HS-27A (cell line): ENCODE data around the gene TTBK1.
"Not testable (repeated sequence)": the region's sequence is repeated elsewhere in the genome, so short reads cannot be mapped to it uniquely, and the experiment has no call there.

Experiments used
- DNase-seq: peaks from one replicate; pipeline ENCODE4 v3.0.0-alpha.2; 2012; ENCODE audit warnings: low read depth, missing footprints

The TTBK1 gene

DNA sequence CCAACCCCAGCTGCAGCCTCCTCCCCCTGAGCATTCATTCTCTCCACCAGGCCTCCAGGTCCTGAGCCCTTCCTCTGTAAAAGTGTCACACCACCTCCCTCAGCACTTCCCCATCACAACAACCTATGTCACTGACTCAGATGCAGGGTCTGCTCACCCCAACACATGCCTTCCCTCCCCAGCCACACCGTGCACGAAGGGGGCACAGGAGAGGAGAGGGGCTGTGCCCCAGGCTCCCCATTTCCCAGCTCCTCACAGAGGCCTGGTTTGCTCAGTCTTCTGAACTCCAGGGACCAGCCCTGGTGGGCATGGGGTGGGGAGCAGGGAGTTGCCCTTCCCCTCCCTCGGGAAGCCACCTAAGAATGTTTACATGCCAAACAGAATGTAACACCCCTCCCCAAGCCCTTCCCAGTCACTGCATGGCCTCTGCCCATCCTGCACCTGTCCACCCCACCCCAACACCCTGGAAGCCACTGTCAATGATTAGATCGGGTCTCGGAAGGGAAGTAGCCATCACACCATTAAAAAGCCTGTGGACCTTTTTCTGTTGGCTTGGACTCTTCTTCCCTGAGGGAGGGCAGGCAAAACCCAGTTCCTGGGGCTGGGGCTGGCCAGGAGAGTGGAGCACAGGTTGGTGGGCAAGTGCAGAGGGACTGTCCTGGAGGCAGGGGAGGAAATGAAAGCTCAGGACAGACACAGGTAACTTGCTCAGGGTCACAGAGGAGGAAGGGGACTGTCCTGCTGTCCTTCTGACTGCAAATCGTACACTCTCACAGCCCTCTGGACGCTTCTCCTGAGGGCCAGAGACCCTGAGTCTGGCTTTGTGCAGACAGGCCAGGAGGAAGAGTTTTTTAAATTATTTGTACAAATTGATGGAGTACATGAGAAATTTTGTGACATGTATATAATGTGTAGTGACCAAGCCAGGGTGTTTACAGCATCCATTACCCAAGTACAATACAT lies 44.7 kb downstream of the TTBK1 start:
- DNase-seq: no peak

- no peak for DNase-seq
Observed at GRCh38 chr6:43290339-43290904, 47.1 kb downstream of the TTBK1 start.

- no peak for DNase-seq
Observed at GRCh38 chr6:43290905-43291355, 47.6 kb downstream of the TTBK1 start.

DNA sequence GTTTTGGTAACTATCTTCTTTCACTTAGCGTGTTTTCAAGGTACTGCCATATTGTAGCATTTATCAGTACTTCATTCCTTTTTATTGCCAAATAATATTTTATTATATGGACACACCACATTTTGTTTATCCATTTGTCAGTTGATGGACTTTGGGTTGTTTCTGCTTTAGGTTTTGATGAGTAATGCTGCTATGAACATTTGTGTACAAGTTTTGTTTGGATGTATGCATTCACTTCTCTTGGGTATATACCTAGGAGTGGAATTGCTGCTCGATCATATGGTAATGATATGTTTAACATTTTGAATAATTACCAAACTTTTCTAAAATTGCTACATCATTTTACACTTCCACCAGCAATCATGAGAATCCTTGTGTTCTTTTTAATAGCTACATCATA lies 48.4 kb downstream of the TTBK1 start:
- DNase-seq: no peak

DNA sequence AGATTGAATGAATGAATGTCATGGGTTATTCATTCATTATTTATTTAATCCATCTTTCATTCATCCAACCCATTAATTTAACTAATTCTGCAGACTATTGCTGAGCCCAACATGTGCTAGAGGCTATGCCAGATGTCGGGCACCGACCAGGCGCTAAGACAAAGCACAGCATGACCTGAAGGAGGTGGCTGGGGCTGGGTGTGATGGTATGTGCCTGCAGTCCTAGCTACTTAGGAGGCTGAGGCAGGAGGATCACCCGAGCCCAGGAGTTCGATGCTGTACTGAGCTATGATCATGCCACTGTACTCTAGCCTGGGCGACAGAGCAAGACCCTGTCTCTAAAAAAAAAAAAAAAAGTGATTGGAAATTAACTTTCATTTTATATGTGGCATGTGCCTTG lies 49.1 kb downstream of the TTBK1 start:
- DNase-seq: no peak

DNA sequence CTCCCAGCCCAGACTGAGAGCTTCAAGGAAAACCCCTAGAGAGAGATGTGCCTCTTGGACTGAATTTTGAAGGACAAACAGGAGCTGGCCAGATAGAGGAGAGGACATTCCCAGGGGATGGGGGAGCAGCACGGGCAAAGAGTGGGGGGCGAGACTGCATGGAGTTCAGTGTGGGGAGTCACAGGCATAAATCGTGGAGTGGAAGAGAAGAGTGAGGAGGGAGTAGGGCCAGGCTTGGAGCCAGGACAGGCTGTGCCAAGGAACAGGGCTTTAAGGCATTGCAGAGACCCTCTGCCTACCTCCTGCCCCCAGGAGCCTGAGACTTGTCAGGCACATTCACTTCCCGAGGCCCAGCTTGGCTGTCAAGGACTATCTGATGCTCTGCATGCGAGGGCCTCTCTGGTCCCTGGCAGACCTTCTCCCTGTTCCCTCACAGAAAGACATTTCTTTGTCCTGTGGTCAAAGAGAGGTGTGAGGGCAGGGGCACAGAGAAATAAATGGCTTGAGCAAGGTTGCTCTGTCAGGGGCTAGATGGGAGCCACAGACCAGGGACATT lies 49.6 kb downstream of the TTBK1 start:
- no peak for DNase-seq

- no peak for DNase-seq
Observed at GRCh38 chr6:43293698-43294097, 50.4 kb downstream of the TTBK1 start.

DNA sequence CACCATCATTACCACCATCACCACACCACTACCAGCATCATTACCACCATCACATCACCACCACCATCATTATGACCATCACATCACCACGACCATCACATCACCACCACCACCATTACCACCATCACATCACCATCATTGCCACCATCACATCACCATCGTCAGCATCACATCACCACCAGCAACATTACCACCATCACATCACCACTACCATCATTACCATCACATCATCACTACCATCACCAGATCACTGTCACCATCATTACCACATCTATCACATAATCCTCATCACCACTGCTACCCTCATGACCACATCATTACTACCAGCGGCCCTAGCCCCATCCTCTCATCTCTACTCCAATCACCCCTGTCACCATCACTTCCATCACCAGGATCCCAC lies 51.3 kb downstream of the TTBK1 start:
- DNase-seq: no peak

- no peak for DNase-seq
Observed at GRCh38 chr6:43295456-43295855, 52.2 kb downstream of the TTBK1 start.

GRCh38 chr6:43296780-43297497 lies 53.7 kb downstream of the TTBK1 start:
- no peak for DNase-seq

GRCh38 chr6:43297644-43298564 lies 54.6 kb downstream of the TTBK1 start, which contains the start of gene SLC22A7:
SLC22A7 (plus strand) TSS chr6:43298260; CDS start chr6:43298359, 99 bp downstream.
- DNase-seq: no peak

DNA sequence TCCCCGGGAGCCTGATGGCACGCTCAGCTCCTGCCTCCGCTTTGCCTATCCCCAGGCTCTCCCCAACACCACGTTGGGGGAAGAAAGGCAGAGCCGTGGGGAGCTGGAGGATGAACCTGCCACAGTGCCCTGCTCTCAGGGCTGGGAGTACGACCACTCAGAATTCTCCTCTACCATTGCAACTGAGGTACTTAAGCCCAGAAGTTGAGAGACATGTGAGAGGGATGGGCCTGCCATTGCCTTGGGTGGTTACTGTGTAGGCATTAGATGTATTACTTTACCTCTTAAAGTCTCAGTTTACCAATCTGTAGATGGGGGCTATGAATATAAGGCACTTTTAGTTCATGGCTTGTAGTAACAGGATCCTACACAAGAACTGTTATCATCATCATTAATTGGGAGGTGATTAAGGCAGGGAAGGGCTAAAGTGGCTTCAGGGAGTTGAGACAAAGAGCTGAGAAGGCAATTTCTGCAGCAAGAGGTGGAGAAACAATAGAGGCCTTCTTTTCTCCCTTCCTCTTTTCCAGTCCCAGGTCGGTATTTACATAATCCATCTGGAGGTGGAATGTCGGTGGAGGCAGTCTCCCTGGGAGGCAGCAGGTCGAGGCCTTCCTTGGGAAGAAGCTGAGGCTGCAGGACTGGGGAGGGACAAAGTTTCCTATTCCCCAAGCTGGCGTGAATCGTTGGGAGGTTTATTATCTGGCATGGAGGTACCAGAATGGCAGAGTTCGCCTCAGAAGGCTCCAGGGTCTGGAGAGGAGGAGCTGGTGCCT lies 55.5 kb downstream of the TTBK1 start:
- no peak for DNase-seq

DNA sequence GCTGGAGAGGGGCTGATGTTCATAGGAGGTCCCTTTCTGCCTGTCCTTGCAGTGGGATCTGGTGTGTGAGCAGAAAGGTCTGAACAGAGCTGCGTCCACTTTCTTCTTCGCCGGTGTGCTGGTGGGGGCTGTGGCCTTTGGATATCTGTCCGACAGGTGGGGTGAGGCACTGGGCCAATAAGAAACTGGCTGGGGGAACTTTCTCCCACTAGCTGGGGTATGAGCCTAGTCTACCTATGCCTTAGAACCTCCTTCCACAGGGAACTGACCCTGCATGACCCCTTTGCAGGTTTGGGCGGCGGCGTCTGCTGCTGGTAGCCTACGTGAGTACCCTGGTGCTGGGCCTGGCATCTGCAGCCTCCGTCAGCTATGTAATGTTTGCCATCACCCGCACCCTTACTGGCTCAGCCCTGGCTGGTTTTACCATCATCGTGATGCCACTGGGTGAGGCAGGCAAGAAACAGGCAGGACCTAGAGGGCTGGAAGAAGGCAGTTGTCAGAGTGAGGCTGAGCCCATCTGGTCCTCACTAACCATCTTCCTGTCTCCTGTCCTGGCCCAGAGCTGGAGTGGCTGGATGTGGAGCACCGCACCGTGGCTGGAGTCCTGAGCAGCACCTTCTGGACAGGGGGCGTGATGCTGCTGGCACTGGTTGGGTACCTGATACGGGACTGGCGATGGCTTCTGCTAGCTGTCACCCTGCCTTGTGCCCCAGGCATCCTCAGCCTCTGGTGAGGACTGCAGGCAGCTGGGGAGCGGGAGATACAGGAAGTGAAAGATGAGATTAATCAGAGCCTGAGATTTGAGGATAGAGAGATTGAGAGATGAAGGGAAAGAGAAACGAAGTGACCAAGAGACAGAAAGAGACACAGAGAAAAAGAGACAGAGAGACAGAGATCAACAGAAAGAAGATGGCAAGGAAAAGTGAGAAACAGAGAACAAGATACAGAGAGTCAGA lies 56.3 kb downstream of the TTBK1 start:
- DNase-seq: no peak

DNA sequence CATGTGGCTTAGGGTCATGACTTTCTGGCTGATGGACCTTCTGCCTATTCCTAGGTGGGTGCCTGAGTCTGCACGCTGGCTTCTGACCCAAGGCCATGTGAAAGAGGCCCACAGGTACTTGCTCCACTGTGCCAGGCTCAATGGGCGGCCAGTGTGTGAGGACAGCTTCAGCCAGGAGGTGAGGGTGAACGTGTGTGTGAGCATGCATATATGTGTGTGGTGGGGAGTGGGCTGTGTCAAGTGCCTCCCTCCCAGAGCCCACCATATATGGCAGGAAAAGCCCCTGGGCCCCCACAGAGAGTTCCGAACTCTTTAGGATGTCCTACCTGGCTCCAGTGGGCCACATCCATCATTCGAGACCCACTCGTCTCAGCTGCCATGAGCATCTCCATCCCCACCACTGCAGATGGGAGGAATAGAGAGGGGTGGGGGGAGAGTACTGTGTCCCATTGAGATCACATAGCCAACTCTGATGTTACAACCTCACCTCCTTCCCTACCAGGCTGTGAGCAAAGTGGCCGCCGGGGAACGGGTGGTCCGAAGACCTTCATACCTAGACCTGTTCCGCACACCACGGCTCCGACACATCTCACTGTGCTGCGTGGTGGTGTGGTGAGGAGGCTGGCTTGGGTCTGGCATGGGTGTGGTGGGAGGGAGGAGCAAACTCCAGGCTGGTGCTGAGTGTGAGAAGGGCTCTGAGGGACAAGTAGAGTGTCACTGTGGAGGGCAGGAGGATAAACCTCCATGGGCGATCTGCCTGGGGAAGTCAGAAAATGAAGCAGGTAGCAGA lies 58.0 kb downstream of the TTBK1 start:
- no peak for DNase-seq

DNA sequence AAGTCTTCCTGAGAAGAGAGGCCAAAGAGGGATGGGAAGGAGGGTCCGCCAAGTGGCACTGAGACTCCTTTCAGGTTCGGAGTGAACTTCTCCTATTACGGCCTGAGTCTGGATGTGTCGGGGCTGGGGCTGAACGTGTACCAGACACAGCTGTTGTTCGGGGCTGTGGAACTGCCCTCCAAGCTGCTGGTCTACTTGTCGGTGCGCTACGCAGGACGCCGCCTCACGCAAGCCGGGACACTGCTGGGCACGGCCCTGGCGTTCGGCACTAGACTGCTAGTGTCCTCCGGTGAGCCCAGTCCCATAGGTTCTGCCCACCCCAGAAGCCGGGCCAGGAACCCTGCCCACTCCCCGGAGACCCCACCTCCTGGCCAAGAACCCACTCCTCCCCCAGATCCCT lies 58.8 kb downstream of the TTBK1 start:
- DNase-seq: no peak

DNA sequence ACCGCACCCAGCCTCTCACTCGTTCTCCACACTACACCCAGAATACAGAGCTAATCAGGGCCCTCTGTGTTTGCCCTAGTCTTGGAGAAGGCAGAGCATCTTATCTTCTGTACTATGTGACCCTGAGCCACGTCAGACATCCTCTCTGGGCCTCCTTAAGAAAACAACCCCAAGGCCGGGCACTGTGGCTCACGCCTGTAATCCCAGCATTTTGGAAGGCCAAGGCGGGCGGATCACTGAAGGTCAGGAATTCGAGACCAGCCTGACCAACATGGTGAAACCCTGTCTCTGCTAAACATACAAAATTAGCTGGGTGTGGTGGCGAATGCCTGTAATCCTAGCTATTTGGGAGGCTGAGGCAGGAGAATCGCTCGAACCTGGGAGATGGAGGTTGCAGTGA lies 59.7 kb downstream of the TTBK1 start:
- DNase-seq: not testable (repeated sequence)

DNA sequence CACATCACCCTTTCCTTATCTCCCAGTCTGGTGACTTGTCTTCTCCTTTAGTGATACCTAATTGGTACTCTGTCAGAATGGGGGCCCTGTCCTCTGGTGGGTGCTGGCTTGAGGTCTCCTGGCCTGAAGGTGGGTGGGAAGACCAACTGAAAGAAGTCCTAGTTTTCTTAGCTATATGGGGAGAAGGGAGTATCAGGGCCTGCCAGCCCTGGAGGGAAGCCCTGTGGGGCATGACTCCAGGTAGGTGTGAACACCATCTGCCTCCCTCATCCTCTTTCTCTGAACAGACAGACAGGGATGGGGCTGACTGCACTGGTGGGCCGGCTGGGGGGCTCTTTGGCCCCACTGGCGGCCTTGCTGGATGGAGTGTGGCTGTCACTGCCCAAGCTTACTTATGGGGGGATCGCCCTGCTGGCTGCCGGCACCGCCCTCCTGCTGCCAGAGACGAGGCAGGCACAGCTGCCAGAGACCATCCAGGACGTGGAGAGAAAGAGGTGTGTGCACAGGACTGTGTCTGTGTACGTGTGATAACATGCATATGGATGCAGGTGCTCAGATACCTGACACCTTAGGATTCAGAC lies 60.6 kb downstream of the TTBK1 start:
- DNase-seq: no peak

DNA sequence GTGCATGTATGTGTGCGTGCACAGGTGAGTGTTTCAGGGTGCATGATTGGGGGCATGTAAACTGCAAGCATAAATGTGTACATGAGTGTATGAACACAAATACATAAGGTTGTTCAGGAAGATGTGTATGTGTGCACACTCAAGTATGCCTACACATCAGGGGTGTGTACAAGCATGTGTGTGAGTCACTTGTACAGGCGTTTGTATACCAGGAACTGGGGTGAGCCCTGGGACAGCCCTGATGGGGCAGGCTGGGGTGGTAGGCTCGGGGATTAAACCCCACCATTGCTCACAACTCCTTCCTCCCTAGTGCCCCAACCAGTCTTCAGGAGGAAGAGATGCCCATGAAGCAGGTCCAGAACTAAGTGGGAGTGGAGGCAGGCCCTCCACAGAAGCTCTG lies 61.1 kb downstream of the TTBK1 start:
- DNase-seq: no peak
